C4-2B (cell line): Measurements from ENCODE around the gene FMNL2.

ENCODE experiments used
- H3K27ac ChIP-seq: fragments of 450-650 bp; 2 replicates; pipeline ENCODE4 v1.5.1; 2017
- ZFX ChIP-seq: fragments of 450-650 bp; IDR thresholded peaks from 2 replicates; pipeline ENCODE4 v1.6.1; 2017
- TF ChIP-seq, protein P1 (sequence below): fragments of 450-650 bp; conservative IDR thresholded peaks from 2 replicates; pipeline ENCODE4 v1.5.1; 2017; ENCODE audit warnings: mild to moderate bottlenecking

Gene FMNL2

DNA sequence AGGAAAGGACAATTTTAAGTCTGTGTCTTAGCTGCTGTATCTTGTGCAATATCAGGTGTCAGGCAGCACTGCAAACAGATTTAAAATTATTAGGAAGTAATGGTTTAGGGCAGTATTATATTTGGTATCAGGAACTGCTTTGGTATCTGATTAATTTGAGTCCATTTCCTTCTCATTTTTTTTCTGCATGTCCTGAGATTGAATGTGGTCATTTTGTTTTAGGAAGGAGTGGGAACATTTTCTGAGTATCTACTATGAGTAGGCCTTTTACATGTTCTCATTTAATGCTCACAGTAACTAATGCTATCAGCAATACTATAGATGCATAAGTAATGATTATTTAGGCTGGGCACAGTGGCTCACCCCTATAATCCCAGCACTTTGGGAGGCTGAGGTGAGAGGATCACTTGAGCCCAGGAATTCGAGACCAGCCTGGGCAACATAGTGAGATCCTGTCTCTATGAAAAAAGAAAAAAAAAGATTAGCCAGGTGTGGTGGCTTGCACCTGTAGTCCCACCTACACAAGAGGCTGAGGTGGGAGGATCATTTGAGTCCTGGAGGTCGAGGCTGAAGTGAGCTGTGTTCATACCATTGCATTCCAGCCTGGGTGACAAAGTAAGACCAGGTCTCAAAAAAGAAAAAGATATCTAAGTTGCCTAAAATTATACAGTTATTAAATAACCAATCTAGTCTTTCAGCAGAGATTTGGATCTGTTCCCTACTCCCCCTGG, 4.7 kb downstream of the FMNL2 start:
- no peak for TF ChIP-seq ZFX
- TF ChIP-seq, protein P1, sequence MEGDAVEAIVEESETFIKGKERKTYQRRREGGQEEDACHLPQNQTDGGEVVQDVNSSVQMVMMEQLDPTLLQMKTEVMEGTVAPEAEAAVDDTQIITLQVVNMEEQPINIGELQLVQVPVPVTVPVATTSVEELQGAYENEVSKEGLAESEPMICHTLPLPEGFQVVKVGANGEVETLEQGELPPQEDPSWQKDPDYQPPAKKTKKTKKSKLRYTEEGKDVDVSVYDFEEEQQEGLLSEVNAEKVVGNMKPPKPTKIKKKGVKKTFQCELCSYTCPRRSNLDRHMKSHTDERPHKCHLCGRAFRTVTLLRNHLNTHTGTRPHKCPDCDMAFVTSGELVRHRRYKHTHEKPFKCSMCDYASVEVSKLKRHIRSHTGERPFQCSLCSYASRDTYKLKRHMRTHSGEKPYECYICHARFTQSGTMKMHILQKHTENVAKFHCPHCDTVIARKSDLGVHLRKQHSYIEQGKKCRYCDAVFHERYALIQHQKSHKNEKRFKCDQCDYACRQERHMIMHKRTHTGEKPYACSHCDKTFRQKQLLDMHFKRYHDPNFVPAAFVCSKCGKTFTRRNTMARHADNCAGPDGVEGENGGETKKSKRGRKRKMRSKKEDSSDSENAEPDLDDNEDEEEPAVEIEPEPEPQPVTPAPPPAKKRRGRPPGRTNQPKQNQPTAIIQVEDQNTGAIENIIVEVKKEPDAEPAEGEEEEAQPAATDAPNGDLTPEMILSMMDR: no peak

DNA sequence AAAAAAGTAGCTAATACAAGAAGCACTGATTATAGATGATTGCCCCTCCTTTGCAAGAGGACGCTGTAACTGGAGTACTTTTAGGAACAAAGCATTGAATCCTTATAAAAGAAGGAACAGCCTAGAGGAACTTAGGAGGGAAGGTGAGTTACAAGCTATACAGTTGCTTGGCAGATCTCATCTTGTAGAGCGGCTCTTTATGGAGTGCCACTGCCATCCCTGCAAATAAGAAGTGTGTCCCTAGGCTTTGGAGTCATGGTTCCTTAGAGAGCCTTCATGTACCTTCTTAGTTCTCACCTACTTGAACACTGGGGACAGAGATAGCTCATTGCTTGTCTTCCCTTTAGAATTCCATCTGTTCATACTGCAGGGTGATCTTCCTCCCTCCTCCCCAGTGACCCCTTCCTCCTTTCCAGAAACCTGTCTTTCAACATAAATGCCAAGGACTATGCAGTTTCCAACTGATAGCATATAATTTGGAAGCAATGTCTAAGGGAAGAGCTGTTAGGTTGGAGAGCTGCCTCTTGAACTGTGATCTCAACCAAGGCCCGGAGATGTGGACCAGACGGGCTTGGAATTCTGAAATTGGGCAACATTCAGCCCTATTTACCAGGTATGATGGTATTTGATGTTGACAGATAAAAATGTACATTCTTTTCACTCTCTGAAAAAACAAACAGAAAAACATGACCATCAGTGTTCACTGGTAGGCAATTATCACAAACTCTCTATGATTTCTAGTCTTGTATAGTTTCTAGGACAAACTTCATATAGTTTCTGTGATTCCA, 7.5 kb downstream of the FMNL2 start:
- H3K27ac ChIP-seq: no peak overlapping the region
- TF ChIP-seq, protein P1: no peak
- no peak for TF ChIP-seq ZFX

More for the DNA sequence above, 4.7 kb downstream of the FMNL2 start:
- no peak overlapping the region for H3K27ac ChIP-seq

DNA sequence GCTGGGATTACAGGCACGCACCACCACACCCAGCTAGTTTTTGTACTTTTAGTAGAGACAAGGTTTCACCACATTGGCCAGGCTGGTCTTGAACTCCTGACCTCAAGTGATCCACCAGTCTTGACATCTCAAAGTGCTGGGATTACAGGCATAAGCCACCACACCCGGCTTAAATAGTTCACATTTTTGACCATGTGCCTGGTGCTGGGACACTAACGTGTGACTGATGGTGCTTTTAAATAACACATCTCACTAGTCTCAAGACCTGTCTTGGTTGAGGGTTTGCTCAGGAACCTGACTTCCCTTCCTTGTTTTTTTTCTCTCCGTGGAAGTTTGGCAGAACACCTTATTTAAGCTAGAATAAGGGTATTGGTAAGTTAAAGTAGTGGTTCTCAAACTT, 8.5 kb downstream of the FMNL2 start:
- no peak for TF ChIP-seq ZFX
- TF ChIP-seq, protein P1: no peak

DNA sequence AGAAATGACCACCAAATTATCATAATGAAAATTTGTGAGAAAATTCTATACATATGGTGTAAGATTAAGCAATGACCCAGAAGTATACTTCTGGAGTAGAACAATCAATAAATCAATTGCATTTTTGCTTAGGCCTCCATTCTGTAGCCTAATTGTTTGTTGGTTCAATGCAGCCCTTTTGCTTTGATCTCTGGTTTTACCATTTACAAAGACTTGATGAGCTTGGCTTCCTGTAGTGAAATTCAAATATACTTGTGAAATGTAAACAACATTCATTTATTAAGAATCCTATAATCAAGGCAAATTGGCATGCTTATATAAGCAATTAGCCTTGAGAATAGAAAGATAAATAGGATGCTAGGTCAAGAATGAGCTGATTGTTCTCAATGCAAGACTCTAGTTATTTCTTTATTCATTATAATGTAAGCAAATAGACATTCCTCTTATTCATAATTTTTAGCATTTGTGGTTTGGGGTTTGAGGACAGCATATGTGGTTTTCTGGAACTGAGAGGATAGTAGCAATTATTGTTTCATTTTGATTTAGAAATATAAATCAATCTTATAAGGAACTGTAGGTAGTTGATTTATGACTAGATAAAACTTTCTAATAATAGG, 9.7 kb downstream of the FMNL2 start:
- no peak overlapping the region for H3K27ac ChIP-seq
- TF ChIP-seq, protein P1: no peak

More for the DNA sequence above, 8.5 kb downstream of the FMNL2 start:
- no peak overlapping the region for H3K27ac ChIP-seq

DNA sequence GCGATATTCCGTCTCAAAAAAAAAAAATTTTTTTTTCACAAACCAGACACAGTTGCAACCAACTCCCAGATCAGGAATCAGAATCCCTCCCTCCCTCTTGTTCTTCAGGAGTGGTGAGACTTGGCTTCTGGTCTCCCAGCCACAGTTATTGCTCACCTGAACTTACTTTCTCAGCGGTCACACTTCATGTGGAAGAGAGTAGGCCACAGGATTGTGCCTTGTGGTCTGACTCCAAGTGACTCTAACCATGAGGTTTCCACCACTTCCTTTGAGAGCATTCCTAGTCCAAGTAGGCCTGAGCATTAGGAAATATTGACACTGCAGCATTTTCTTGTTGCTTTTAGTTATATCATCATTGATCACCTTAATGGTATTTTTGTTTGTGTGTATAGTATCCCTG, 12.1 kb downstream of the FMNL2 start:
- no peak overlapping the region for H3K27ac ChIP-seq
- no peak for TF ChIP-seq ZFX
- TF ChIP-seq, protein P1: no peak

DNA sequence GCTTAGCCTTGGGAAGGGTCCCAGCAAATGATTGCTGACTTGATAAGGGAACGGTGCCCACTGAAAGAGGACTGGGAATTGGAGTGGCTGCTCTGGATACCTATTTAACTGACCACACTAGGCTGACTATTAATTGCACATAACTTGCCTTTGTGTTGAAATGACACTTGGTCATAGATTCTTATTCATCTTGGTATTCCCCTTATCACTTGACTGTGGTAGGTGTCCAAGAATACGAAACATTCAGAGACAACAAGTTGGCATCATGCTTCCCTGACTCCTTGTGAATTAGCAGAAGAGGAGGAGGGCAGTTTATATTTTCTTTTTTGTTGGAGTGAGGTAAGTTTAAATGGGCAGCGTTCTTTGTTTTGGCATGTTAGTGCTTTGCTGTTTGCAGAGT, 13.4 kb downstream of the FMNL2 start:
- TF ChIP-seq, protein P1: no peak
- H3K27ac ChIP-seq: no peak overlapping the region

DNA sequence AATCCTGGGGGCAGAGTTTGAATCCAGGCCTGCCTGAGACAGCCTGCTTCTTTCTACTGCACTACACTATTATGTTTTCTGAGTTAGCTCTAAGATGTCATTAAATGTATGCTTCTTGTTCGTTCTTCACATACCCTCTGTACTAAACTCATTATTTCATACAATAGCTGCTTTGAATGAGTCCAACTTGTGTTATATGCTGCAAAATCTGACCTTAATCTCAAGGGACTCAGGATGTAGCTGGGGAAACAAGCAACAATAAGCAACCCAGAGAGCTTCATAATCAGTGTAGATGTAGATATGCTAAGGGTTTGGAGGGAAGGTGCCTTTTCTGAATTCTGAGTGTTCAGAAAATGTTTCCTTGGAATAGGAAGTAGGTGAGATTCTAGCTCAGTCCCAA, 14.4 kb downstream of the FMNL2 start:
- no peak overlapping the region for H3K27ac ChIP-seq
- TF ChIP-seq, protein P1: no peak
- TF ChIP-seq ZFX: no peak
